Hematopoietic multipotent progenitor cell treated with erythropoietin and hydrocortisone succinate and interleukin-3 and kit ligand, for 8 days (in vitro differentiated cells): ENCODE results near the gene NCK2.

Experiments
- DNase-seq: peaks from one replicate; pipeline ENCODE4 v3.0.0-alpha.2; 2015

Gene NCK2

DNA sequence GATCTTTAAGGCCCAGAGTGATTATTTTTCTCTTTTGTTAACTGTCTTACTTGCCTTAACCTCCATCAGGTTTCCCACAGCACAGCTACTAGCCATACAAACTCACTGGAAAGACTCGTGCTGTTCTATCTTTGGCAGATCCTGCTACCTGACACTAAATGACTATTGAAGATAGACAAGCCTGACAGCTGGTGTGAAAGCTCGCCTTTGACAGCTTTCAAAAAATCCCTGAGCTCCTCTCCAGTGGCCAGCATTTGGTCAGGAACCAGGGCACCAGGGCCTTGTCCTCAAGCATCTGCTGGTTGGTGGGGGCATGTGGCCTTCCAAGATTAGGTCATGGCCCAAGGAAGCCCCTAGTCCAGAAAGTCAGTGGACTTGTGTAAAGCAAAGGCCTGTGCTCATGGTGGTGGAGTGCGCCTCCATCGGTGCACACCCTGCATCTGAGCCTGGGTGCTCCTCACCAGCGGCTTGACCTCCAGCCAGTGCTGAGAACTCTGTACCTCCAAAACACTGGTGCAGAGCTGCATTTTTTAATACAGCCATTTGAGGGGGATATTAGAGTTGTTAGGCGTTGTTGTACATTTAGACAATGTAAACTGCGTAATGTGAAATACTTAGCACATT lies 158.5 kb downstream of the NCK2 start:
- DNase-seq: no peak

DNA sequence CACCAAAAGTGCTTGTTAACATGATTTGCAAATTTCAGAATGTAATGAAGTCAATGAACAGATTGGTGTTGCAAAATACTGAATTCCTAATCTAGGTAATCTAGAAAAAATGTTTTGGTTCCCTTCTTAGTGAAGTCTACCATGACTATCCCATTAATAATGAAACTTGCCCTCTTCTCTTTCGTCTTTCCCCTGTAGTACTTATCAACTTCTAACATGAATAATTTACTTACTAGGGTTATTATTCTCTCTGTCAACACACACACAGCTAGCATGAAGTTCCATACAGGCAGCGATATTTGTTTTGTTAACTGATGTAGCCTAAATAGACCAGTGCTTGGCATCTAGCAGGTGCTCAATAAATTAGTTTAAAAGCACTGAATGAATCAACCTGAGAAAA lies 160.2 kb downstream of the NCK2 start:
- DNase-seq: no peak

DNA sequence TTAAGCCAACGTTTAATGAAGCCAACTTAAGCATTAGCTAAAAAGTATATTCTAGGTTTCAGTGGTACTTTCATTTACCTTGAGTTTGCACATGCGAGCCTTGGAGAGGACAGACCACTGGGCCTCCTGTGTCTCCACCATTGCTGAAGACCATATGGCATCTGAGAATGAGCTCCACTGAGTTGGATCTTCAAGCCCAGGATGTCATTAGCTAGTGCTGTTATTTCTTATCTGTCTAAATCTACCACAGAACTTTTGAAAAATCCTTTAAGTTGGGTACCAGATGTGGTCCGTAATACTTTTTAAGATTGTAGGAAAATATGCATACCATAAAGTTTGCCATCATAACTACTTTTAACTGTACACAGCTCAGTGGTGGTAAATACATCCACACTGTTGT lies 161.8 kb downstream of the NCK2 start:
- DNase-seq: no peak

DNA sequence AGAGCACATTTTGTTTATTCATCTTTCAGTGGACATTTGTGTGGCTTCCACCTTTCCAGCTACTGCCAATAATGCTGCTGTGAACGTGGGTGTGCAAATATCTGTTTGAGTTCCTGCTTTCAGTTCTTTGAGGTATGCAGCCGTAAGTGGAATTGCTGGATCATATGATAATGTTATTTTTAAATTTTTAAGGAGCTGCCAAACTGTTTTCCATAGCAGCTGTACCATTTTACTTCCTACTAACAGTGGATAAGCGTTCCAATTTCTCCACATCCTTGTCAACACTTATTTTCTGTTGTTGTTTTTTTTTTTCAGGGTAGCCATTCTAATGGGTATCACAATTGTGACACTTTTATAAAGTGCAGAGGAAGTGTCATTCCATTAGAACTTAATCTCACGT lies 162.5 kb downstream of the NCK2 start:
- DNase-seq: no peak

DNA sequence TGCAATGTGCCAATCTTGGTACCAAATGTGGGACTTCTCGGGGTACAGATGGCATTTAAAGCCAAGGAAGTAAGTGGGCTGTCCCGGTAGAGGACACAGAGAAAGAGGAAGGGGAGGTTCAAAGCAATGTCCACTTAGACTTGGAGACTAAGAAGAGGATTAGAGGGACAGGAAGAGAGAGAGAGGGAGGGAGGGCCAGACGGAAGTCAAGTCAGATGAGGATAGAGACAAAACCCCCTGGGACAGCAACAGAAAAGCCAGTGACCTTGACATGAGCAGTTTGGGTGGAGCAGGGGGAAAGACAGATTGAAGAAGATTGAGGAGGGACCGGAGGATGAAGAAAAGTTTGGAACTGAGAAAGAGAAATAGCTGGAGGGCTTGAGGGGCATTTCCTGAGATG lies 164.5 kb downstream of the NCK2 start:
- DNase-seq: no peak

DNA sequence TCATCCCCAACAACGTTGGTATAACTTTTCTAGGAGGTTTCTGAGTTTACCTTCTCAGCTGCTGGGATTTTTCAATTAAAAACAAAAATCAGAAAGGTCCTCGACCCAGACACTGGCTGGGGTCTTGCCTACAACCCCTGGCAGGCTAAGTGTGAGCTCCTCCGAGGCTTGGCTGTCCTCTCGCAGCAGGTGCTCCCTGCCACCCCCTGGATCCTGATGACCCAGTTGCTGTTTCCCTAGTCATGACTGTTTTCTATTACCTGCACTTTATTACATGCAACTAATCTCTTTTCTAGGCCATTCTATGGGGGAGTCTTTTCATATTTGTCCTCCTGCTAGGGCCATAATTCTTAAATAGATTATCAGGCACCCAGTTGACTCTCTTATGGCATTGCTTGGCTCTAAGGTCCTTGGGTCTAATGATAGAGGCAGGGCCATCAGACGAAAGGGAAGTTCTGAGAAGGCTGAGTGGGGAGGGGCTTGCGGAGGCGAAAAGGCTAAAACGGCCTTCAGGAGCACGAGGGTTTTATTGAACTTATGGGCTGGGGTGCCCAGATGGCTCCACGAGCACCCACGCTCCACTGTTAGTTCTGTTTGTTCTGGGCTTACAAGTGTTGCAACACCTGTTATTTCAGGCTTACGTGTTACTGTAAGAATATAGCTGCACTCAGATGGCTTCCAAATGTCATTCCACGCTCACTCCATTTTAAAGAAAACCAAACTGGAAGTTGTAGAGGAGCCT lies 166.0 kb downstream of the NCK2 start:
- no peak for DNase-seq

DNA sequence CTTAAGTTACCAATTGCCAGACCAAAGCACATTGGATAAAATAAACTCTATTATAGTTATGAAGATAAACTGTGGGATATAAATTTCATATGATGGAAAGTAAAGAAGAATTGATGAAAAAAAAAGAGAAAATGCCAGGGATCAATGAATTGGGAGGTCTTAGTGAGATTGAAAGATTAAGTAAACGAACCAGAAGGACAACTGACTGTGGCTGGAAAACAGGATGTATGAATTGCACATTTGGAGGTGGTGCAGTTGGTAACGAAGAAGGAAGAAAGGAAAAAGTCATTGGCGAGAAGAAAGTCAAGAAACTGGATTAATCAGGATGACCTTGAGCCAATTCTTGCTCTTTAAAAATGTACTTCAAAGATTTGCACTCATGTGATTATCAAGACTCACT lies 166.7 kb downstream of the NCK2 start:
- DNase-seq: no peak

DNA sequence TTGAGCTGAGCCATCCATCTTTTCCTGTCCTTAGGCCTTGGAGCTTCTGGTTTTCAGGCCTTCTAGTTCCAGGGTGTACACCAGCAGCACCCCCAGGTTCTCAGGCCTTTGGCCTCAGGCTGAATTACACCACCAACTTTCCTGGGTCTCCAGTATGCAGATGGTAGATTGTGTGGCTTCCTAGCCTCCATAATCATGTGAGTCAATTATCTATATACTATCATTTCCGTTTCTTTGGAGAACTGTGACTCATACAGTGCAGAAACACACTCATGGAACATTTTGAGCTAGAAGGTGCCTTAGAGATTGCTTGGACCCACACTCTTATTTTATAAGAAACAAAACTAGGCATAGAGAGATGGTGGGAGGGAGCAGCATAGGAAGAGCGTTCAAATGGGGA lies 167.4 kb downstream of the NCK2 start:
- no peak for DNase-seq

DNA sequence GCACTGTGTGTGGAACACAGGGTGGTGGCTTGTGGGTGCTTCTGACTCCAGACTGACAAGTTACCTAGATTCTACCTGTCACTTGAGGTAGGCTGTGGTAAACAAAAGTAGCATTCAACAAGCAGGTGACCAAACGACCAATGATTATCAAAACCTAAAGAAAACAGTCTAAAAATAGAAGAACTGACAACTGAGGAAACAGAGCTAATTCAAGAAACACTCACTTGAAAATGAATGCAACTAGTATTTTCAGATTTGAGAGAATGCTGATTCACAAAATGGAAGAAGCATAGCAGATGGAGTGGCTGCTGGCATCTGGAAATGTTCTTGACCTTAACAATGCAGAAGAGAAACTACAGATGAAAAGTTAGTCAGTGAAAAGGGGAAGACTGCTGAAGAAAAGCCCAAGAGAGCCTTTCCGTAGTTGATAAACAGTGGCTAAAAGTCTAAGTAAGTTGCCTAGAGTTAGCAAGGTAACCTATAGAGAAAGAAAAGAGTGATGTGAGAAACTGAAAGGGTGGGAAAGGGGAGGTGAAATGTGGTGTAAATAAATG lies 170.4 kb downstream of the NCK2 start:
- no peak for DNase-seq

DNA sequence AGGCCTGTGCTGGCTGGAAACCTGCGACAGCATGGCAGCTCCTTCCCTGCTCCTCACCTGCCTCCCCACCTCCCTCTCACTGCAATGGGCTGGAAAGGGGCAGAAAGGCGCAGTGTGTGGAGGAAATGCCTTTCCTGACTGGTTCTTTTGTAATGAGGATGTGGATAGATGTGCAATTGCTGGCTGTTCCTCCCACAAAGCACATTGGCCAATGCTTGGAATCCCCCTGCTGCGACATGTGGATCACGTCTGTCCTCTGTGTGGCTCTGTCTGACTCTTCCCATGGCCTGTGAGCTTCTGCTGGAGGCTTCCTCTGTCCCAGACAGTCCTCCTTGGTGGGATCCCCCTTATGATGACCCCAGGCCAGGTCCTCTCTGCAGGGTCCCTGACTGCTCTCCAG lies 172.5 kb downstream of the NCK2 start:
- no peak for DNase-seq

DNA sequence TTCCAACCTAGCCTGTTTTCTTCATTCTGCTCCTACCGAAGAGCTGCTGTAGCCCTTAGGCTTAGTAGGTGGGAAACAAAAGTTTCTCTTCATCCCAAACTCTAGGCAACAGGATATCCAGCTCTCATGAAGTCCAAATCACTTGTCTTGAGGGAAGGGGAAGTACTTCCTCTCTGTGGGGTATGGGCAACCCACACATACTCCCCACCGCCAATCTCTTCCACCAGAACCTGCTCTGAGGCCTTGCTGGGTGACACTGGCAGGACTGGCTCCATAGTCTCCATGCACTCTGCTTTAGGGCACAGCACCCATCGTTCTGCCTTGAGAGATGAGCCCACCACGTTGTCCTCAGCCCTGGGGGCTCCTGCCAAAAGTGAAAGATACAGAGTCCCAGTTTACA lies 173.0 kb downstream of the NCK2 start:
- no peak for DNase-seq

DNA sequence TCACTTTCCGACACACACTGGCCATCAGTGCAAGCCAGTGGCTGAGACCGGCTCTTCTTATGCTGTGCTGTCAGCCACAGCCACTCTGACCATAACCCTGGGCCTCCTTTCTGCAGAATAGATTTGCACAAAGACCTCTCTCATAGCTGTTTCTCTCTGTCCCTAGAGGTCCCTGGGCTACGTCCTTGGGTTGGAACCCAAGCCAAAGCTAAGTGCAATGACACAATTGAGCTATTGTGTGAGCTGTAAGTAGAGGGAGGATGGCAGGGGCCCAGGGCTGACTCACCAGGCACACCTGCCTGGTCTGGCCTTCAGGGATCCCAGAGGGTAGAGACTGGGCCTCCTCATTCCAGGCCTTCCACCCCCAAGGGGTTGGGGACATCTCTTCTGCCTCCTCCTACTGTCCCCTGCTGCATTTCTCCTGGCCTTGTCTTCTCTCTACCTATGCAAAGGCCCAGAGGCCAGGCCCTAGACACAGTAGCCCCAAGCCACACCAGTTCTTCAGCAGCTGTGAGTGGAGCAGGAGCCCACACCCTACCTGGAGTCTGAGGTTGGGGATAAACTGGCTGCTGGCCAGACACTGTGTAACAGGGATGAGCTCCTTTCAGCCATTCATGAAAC lies 174.6 kb downstream of the NCK2 start:
- no peak for DNase-seq

DNA sequence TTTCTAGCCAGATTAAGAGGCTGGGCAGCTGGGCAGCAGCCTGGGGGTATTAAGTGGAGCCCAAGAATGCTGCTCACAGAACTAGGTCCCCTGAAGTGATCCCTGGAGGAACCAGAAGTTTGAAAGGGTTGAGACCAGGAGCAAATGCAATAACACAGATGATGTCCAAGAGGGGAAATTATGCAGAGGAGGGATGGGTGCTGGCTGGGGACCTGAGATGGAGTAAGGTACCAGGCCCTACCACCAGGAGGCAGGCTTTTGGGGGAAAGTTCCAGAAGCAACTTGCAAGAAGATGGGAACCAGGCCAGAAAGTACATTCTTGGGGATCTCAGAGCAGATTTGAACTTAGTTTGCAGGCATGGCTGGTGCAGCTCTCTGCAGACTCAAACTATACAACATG lies 175.1 kb downstream of the NCK2 start:
- peak; percentile 31 for DNase-seq

DNA sequence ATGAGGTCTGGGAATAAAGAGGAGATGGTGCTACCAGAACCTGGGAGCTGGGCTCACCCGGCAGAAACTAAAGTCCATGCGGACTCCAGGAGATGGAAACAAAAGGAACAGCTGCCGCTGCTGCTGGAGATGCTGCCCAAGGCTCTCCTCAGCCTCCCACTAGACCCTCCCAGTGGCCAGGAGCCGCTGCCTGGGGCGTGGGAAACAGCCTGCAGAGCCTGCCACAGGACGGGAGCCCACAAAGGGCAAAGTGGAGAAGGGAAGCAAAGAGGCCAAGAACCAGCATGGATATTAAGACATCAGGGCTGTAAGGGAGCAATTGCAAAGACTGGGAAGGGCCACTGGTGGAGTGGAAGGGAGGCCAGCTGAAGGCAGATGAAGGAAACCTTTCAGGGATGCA lies 179.6 kb downstream of the NCK2 start:
- DNase-seq: no peak

DNA sequence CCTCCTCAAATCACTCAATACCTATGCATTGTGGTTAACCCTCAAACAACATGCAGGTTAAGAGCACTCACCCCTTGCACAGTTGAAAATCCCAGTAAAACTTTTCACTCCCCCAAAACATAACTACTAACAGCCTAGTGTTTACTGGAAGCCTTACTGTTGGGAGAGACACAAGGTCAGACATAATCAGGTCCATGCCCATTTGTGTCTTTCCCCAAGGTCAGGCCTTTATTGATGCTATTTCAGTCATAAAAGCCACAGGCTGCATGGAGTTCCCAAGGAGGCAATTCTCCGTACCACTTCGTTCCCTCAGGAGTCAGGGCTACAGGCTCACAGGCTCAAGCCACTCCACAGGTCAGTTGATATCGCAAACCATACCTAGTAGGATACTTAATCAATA lies 180.2 kb downstream of the NCK2 start:
- DNase-seq: no peak

DNA sequence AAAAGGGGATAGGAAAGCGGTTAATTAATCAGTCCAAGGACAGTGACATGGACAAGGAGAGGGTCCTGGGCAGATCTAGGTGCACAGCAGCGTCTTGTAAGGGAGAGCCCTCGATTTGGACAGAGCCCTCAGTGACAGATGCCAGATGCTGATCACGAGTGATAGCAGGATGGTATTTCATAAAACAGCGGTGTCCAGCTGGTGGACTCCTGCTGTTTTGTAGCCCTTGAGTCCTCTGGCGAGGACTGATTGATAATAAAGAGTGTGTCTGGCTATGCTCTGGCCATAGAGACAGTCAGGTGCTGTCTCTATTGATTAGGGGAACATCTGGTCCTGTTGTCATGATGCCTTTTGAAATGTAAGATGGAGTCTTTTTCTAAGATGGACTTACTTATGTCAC lies 180.7 kb downstream of the NCK2 start:
- no peak for DNase-seq

DNA sequence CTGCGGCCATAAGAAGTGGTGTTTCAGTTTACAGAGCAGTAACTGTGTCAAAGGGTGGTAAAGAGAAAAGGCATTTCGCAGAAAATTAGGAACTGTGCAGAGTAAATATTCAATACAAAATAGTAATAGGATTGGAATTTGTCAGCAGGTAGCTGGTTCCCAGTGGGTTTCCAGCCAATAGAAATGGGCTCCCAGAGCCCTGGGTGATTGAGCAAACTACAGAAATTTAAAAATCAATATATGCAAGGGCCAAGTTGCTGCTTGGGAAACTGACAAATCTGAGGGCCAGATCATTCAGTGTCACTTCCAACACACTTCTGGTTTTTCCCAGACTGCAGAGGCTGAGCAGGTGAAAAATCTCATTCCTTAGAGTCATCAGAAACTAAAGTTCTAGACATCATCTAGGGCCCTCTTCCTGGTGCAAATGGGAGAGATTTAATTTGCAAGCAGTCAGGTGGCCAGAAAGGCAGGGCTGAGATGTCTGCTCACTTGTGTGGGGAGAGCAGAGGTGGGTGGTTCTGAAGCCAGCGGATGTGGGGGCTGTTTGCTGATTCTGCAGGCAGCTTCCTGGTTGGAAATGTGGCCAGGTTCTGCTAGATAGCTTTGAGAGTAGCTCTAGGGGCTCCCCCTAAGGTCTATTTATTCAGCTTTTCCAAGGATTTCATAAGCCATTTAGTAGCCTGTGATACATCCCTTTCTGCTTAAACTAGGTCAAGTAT lies 182.4 kb downstream of the NCK2 start:
- DNase-seq: no peak

DNA sequence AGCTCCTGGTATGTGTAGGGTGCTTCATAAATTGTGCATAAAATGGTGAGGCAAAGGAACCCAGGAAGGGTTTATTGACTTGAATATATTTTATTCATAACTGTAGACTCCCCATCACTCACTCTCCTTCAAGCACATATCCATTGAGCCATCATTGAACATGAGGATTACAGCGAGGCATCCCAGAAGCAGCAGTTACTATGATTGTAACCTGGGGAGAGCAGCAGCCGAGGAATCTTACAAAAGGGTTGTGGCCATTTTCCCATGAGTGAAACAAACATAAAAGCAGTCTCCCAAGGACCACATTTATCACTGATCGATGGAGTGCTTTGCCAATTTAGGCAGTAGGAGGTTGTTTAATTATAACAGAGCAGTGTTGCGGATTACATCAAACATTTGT lies 183.4 kb downstream of the NCK2 start:
- no peak for DNase-seq

DNA sequence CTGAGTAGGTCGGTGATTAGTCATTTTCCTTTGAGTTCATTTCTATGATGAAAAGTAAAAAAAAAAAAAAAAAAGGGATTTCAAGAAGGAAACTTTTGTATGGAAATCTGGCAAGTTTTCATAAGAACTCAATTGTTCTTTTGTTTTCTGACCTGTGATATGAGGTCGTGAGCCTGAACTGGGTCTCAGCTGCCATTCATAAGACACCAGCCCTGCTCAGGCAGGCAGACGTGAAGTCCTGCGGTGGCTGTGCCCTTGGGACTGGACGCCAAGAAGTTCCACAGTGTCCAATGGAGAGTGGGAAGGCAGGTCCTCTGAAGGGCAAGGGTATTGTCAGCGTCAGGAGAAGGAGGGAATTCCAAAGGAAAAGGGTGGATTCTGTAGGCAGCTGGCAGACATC lies 183.9 kb downstream of the NCK2 start:
- DNase-seq: no peak

DNA sequence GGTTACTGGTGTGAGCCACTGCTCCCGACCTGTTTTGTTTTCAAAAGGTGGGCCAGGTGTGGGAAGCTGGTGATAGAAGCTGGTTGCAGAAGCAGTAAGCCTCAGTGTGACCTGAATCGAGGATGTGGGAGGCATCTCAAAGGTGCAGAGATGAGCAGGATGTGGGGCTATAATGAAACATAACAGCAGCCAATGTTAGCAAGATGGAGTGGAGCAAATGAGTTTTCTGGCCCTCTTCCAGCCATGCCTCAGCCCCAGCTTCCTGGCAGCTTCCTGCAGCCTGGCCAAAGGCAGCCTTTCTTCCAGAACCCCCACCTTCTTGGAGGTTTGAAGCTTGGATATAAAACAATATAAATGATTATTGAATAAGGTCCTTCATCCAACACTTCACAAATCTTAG lies 184.8 kb downstream of the NCK2 start:
- no peak for DNase-seq

DNA sequence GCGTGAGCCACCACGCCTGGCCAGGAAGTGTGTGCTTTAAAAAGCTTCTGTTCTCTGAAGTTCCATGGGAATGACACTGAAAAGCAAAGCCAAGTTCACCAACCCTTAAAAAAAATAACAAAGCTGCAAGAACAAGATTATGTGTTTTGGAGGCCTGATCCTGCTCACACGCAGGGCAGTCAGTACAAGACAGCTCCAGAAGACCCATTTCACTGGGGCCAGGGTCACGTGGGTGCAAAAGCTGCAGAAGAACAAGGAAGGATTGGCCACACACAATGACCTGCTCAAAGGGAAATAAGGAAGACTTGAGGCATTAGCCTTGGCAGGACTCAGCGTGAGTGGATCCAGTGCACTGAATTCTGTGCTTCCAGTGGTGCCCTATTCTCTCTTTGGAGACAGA lies 187.9 kb downstream of the NCK2 start:
- no peak for DNase-seq

DNA sequence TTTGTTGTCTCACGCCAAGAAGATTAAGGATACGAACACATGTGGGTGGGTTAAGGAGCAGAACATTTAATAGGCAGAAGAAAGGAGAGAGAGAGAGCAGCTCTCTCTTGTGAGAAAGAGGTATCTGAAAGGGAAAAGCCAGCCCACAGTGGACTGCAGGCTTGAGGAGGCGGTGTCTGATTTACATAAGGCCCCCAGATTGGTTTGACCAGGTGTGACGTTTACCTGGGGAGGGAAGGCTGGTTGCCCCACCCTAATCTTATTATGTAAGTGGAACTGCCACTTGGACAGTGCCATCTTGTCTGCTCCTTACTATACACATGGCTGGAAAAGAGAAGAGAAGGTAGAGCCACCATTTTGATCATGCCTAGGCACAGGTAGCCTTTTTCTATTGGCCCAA lies 189.2 kb downstream of the NCK2 start:
- DNase-seq: no peak

DNA sequence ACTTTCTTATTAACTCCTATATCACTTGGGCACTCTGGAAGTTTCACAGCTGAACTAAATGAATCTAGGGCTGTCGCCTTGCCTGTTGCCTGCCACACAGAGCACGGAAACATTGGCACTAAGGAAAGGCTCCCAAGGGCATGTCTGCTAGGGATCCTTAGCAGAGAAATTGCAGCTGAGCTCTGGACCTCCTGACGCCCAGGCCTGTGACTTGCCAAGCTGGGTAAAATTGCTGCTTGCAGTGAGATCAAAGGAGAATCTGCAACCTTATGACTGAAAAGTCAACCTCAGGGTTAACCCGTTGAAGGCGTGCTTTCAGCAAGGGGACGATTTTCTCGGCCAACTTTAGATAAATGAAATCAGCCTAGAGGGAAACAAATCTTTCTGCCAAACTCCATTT lies 189.8 kb downstream of the NCK2 start:
- DNase-seq: no peak

DNA sequence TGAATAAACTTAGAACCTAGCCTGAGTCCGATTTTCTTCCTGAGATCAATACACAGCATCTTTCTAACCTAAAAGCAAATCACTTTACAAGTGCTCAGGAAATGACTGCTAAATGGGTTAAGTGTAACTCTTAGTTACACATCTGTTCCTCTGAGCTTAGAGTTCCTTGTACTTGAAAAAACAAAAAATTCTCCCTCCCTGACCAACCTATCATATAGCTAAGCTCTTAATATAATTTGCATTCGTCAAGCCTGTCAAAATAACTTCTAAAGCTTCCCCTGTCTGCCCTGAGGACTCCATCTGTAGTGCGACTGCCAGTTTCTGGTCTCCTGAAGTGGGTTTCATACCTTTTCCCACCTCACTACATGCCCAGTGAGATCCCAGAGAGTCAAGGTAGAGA lies 190.4 kb downstream of the NCK2 start:
- no peak for DNase-seq
